Measurements from ENCODE around the gene LRRC10.

The LRRC10 gene

GRCh38 chr12:69602954-69603353 is 7.8 kb downstream of the LRRC10 start:
- Histone ChIP-seq H3F3A (ENCODE audit: insufficient read depth, low read length) (0 out of 2 replicates have a peak, but pooled peaks cover 3% of the 10 kb centered on the region), H3K4me1 (ENCODE audit: insufficient read depth, low read length, severe bottlenecking) (no peaks in the 10 kb centered on the region), H3K9me2 (ENCODE audit: low read depth, low read length) (no peaks in the 10 kb centered on the region), H4K20me1 (ENCODE audit: insufficient read depth, low read length) (no peaks in the 10 kb centered on the region), H3K9me3 (ENCODE audit: low read length) (no peaks in the 10 kb centered on the region), H3K36me3 (ENCODE audit: insufficient read depth, low read length) (peaks cover 55% of the 10 kb centered on the region), H3K4me2 (ENCODE audit: low read length) (no peak overlapping the region), H3K9ac (ENCODE audit: low read length) (no peak overlapping the region), H3K79me2 (ENCODE audit: insufficient read depth, low read length) (no peaks in the 10 kb centered on the region), H2AFZ (ENCODE audit: low read length) (no peak overlapping the region), H3K27me3 (ENCODE audit: insufficient read depth, low read length) (no peaks in the 10 kb centered on the region), H3K4me3 (ENCODE audit: low read depth, low read length, poor library complexity, severe bottlenecking) (no peak overlapping the region), H3K27ac (ENCODE audit: low read depth, low read length, poor library complexity, severe bottlenecking) (no peak overlapping the region)
- TF ChIP-seq EZH2 (IDR thresholded peaks at IDR 0.05; ENCODE audit: borderline replicate concordance, low read length) (no peak), CTCF (IDR thresholded peaks at IDR 0.05; ENCODE audit: low read length) (no peak; the same call in 1 of the 2 replicates)

- Histone ChIP-seq H3K4me1 (ENCODE audit: insufficient read depth, low read length, severe bottlenecking) (no peaks in the 10 kb centered on the region), H4K20me1 (ENCODE audit: insufficient read depth, low read length) (no peaks in the 10 kb centered on the region), H3K9me3 (ENCODE audit: low read length) (no peaks in the 10 kb centered on the region), H3K9ac (ENCODE audit: low read length) (no peak overlapping the region), H3K4me3 (ENCODE audit: low read depth, low read length, poor library complexity, severe bottlenecking) (no peak overlapping the region), H3K36me3 (ENCODE audit: insufficient read depth, low read length) (peaks cover 63% of the 10 kb centered on the region), H3K27ac (ENCODE audit: low read depth, low read length, poor library complexity, severe bottlenecking) (no peak overlapping the region), H3F3A (ENCODE audit: insufficient read depth, low read length) (0 out of 2 replicates have a peak, but pooled peaks cover 3% of the 10 kb centered on the region), H3K9me2 (ENCODE audit: low read depth, low read length) (no peaks in the 10 kb centered on the region), H3K4me2 (ENCODE audit: low read length) (no peak overlapping the region), H3K27me3 (ENCODE audit: insufficient read depth, low read length) (no peaks in the 10 kb centered on the region), H3K79me2 (ENCODE audit: insufficient read depth, low read length) (no peaks in the 10 kb centered on the region), H2AFZ (ENCODE audit: low read length) (no peak overlapping the region)
- TF ChIP-seq EZH2 (IDR thresholded peaks at IDR 0.05; ENCODE audit: borderline replicate concordance, low read length) (no peak), CTCF (IDR thresholded peaks at IDR 0.05; ENCODE audit: low read length) (no peak)
These were observed 8.6 kb downstream of the LRRC10 start for GRCh38 chr12:69601962-69602685.

- 0 out of 2 replicates have a peak, but pooled peaks cover 3% of the 10 kb centered on the region for H3F3A ChIP-seq (ENCODE audit: insufficient read depth, low read length)
- no peaks in the 10 kb centered on the region for H3K79me2 ChIP-seq (ENCODE audit: insufficient read depth, low read length)
- H3K4me1 ChIP-seq (ENCODE audit: insufficient read depth, low read length, severe bottlenecking): no peaks in the 10 kb centered on the region
- no peak overlapping the region for H3K4me2 ChIP-seq (ENCODE audit: low read length)
- no peak overlapping the region for H3K9ac ChIP-seq (ENCODE audit: low read length)
- no peaks in the 10 kb centered on the region for H3K9me3 ChIP-seq (ENCODE audit: low read length)
- no peaks in the 10 kb centered on the region for H3K27me3 ChIP-seq (ENCODE audit: insufficient read depth, low read length)
- H3K4me3 ChIP-seq (ENCODE audit: low read depth, low read length, poor library complexity, severe bottlenecking): no peak overlapping the region
- peaks cover 76% of the 10 kb centered on the region for H3K36me3 ChIP-seq (ENCODE audit: insufficient read depth, low read length)
- TF ChIP-seq CTCF (IDR thresholded peaks at IDR 0.05; ENCODE audit: low read length): no peak
- no peak for TF ChIP-seq EZH2 (IDR thresholded peaks at IDR 0.05; ENCODE audit: borderline replicate concordance, low read length)
- H3K9me2 ChIP-seq (ENCODE audit: low read depth, low read length): no peaks in the 10 kb centered on the region
- H4K20me1 ChIP-seq (ENCODE audit: insufficient read depth, low read length): no peaks in the 10 kb centered on the region
- no peak overlapping the region for H2AFZ ChIP-seq (ENCODE audit: low read length)
- no peak overlapping the region for H3K27ac ChIP-seq (ENCODE audit: low read depth, low read length, poor library complexity, severe bottlenecking)
These were observed 9.9 kb downstream of the LRRC10 start for GRCh38 chr12:69600804-69601203.

Data from OCI-LY1 (cell line).